HT-29 (cell line): ENCODE data around the gene TOGARAM2. TPM values are rescaled to one million over a fixed set of nuclear protein-coding genes. Genes with fewer than 3 reads are reported as not detected.
"Not testable (repeated sequence)": the region's sequence is repeated elsewhere in the genome, so short reads cannot be mapped to it uniquely, and the experiment has no call there.

ENCODE experiments used
- DNase-seq: peaks from one replicate; pipeline ENCODE4 v3.0.0-alpha.2; 2015; ENCODE audit warnings: low spot score
- total RNA-seq: library from RNA; depleted of rRNA; stranded (reverse); fragments of >200 nt; shearing (Covaris generic); gene quantifications from 2 replicates; pipeline ENCODE4 v1.2.3, GENCODE V29; 2014

TOGARAM2 gene
- total RNA-seq, 1 experiment from 2014 or later: 0.20 TPM

- no peak for DNase-seq
Observed at GRCh38 chr2:28977176-28977875, 3.8 kb upstream of the TOGARAM2 start.

GRCh38 chr2:28978001-28978400, 3.1 kb upstream of the TOGARAM2 start:
- not testable (repeated sequence) for DNase-seq

GRCh38 chr2:28978606-28979005, 2.5 kb upstream of the TOGARAM2 start:
- no peak for DNase-seq

GRCh38 chr2:28979041-28979440, 2.1 kb upstream of the TOGARAM2 start:
- no peak for DNase-seq

GRCh38 chr2:28979576-28980366, 1.3 kb upstream of the TOGARAM2 start:
- no peak for DNase-seq

- no peak for DNase-seq
Observed at GRCh38 chr2:28980368-28981015, 606 bp upstream of the TOGARAM2 start.

GRCh38 chr2:28981620-28982376, 700 bp downstream of the TOGARAM2 start:
- DNase-seq: peak; percentile 28

GRCh38 chr2:28982381-28982950, 1.4 kb downstream of the TOGARAM2 start:
- no peak for DNase-seq

GRCh38 chr2:28986429-28986828, 5.3 kb downstream of the TOGARAM2 start:
- peak; percentile 19 for DNase-seq

- DNase-seq: no peak
Observed at GRCh38 chr2:28989973-28990372, 8.9 kb downstream of the TOGARAM2 start.

GRCh38 chr2:28990445-28990844, 9.3 kb downstream of the TOGARAM2 start:
- no peak for DNase-seq

GRCh38 chr2:28991021-28991420, 9.9 kb downstream of the TOGARAM2 start:
- DNase-seq: no peak

GRCh38 chr2:28991460-28991859, 10.4 kb downstream of the TOGARAM2 start:
- DNase-seq: no peak

- DNase-seq: peak; percentile 95
Observed at GRCh38 chr2:28993206-28993960, 12.3 kb downstream of the TOGARAM2 start.

GRCh38 chr2:28994074-28994473, 13.0 kb downstream of the TOGARAM2 start:
- no peak for DNase-seq

GRCh38 chr2:28994679-28995078, 13.6 kb downstream of the TOGARAM2 start:
- DNase-seq: no peak

GRCh38 chr2:28995765-28996750, 15.0 kb downstream of the TOGARAM2 start:
- DNase-seq: no peak

GRCh38 chr2:28997237-28997846, 16.2 kb downstream of the TOGARAM2 start:
- no peak for DNase-seq
